MCF 10A (cell line): ENCODE results near the gene STRBP. TPM values are rescaled to one million over a fixed set of nuclear protein-coding genes. Genes with fewer than 3 reads are reported as not detected.
A peak's percentile ranks its signal among the peaks of the same experiment; 100 is the strongest.
"Not testable (repeated sequence)": the region's sequence is repeated elsewhere in the genome, so short reads cannot be mapped to it uniquely, and the experiment has no call there.

Experiments
- BruUV-seq: library from RNA; stranded (reverse); fragments of 400-500 nt; replicated peaks from 2 replicates; lab custom pipeline; 2021; lab: Mats Ljungman, UMichigan
- CTCF ChIA-PET: fragments of 300-600 bp; sonication (Branson Sonifier 250); formaldehyde crosslinking; extraction: SDS; loops from one replicate; lab custom pipeline; 2021; ENCODE audit warnings: antibody characterized with exemption, inconsistent platforms; lab: Yijun Ruan, JAX
- POLR2A ChIA-PET: fragments of 300-600, 350-650 bp; sonication (Branson Sonifier 250); formaldehyde crosslinking; extraction: SDS; loops from one replicate; lab custom pipeline; 2020; ENCODE audit warnings: antibody characterized with exemption, inconsistent platforms; lab: Yijun Ruan, JAX
- DNase-seq: peaks from one replicate; pipeline ENCODE4 v3.0.0-alpha.2; 2018; ENCODE audit not compliant: unreplicated experiment
- H3K27ac Mint-ChIP-seq: one replicate; pipeline ENCODE4 v1.8.0; 2022; ENCODE audit warnings: mild to moderate bottlenecking, low read depth, mixed read lengths; ENCODE audit not compliant: unreplicated experiment
- H3K27me3 Mint-ChIP-seq: one replicate; pipeline ENCODE4 v1.8.0; 2022; ENCODE audit warnings: mixed read lengths; ENCODE audit not compliant: insufficient read depth, unreplicated experiment
- H3K36me3 Mint-ChIP-seq: one replicate; pipeline ENCODE4 v1.8.0; 2022; ENCODE audit warnings: mild to moderate bottlenecking, moderate library complexity, mixed read lengths; ENCODE audit not compliant: insufficient read depth, unreplicated experiment
- H3K4me1 Mint-ChIP-seq: one replicate; pipeline ENCODE4 v1.8.0; 2022; ENCODE audit warnings: mixed read lengths; ENCODE audit not compliant: insufficient read depth, unreplicated experiment
- H3K4me3 Mint-ChIP-seq: one replicate; pipeline ENCODE4 v1.8.0; 2022; ENCODE audit warnings: mild to moderate bottlenecking, moderate library complexity, mixed read lengths; ENCODE audit not compliant: unreplicated experiment
- H3K9me3 Mint-ChIP-seq: one replicate; pipeline ENCODE4 v1.8.0; 2022; ENCODE audit warnings: mixed read lengths; ENCODE audit not compliant: unreplicated experiment
- intact Hi-C: fragments of 100-400 bp; cut with micrococcal nuclease; formaldehyde crosslinking; loops from 2 replicates; pipeline ENCODE4 v1.14.1; 2022
- total RNA-seq: library from RNA; stranded (reverse); gene quantifications from 2 replicates; pipeline ENCODE4 v1.2.3, GENCODE V29; 2022
- TF ChIP-seq, protein P1 (sequence below): fragments of 200-600 bp; IDR thresholded peaks from one replicate; pipeline ENCODE4 v1.8.0; 2022; ENCODE audit warnings: antibody characterized with exemption, mild to moderate bottlenecking; ENCODE audit not compliant: unreplicated experiment

Gene STRBP
- total RNA-seq, 1 experiment from 2014 or later, result 9.4 TPM

- Mint-ChIP-seq H3K4me1 (no peaks in the 10 kb centered on the region), H3K9me3 (no peaks in the 10 kb centered on the region), H3K36me3 (no peaks in the 10 kb centered on the region), H3K27ac (no peak overlapping the region), H3K27me3 (peaks cover 11% of the 10 kb centered on the region), H3K4me3 (no peak overlapping the region)
- TF ChIP-seq, protein P1, sequence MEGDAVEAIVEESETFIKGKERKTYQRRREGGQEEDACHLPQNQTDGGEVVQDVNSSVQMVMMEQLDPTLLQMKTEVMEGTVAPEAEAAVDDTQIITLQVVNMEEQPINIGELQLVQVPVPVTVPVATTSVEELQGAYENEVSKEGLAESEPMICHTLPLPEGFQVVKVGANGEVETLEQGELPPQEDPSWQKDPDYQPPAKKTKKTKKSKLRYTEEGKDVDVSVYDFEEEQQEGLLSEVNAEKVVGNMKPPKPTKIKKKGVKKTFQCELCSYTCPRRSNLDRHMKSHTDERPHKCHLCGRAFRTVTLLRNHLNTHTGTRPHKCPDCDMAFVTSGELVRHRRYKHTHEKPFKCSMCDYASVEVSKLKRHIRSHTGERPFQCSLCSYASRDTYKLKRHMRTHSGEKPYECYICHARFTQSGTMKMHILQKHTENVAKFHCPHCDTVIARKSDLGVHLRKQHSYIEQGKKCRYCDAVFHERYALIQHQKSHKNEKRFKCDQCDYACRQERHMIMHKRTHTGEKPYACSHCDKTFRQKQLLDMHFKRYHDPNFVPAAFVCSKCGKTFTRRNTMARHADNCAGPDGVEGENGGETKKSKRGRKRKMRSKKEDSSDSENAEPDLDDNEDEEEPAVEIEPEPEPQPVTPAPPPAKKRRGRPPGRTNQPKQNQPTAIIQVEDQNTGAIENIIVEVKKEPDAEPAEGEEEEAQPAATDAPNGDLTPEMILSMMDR, result no peak
- intact Hi-C loops, result no loop called here
- ChIA-PET POLR2A (no interaction called here), CTCF (no interaction called here)
- peak; percentile 36 for DNase-seq
- BruUV-seq, result no TSS peak
Measured at GRCh38 chr9:123309611-123310010, 41.2 kb upstream of the STRBP start.

- H3K27ac Mint-ChIP-seq, result no peak overlapping the region
- no peaks in the 10 kb centered on the region for H3K9me3 Mint-ChIP-seq
- no peaks in the 10 kb centered on the region for H3K36me3 Mint-ChIP-seq
- intact Hi-C loops, result no loop called here
- TF ChIP-seq, protein P1, result no peak
- H3K4me1 Mint-ChIP-seq, result no peaks in the 10 kb centered on the region
- BruUV-seq, result no TSS peak
- ChIA-PET POLR2A (no interaction called here), CTCF (interaction anchor here (0.8 kb wide), 1 partner anchor 77 kb away, joined by 3 read pairs; no protein-coding TSS in a partner anchor)
- DNase-seq, result no peak
- H3K27me3 Mint-ChIP-seq, result no peaks in the 10 kb centered on the region
- no peak overlapping the region for H3K4me3 Mint-ChIP-seq
Measured at GRCh38 chr9:123305879-123306278, 37.5 kb upstream of the STRBP start.

GRCh38 chr9:123304340-123304691, 35.9 kb upstream of the STRBP start:
- Mint-ChIP-seq H3K27ac (no peak overlapping the region), H3K27me3 (no peaks in the 10 kb centered on the region), H3K4me1 (no peaks in the 10 kb centered on the region), H3K36me3 (no peaks in the 10 kb centered on the region), H3K4me3 (no peak overlapping the region), H3K9me3 (no peaks in the 10 kb centered on the region)
- BruUV-seq, result no TSS peak
- no peak for DNase-seq
- intact Hi-C loops, result no loop called here
- TF ChIP-seq, protein P1, result no peak
- CTCF ChIA-PET, result no interaction called here
- POLR2A ChIA-PET, result no interaction called here

DNA sequence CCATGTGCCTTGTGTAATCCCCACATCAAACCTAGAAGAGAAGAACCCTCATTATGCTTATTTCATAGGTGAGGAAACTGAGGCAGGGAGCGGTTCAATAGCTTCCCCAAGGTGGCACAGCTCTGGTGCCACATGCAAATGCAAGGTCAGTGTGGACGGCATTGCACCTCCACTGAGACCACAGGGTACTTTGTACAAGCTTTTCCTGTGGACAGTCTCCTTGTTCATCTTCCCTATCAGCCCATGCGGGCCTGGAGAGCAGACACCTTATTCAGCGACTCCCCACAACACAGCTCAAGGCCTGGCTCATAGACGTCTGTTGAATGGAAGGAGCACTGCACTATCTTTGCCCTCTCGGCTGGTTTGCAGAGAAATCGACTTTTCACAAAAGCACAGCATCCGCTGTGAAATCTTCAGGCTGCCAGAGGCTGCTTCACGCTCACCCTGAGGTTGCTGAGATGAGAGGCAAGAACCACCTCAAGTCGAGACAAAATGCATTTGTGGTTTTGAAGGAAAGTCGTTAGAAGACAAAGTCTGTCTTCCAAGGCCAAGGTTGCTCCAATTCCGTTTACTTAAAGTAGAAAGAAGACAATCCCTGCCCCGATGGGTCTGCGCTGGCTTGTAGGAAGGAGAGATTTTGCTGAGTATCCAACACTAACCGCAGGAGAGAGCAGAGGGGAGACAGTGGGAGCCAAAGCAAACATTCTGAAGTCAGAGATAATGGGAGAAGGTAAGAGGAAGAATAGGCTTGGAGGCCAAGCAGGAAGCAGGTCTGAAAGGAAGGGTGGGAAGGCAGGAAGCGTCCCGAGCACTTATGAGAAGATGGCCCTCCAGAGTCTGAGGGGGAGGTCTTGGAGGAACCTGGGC, 34.2 kb upstream of the STRBP start:
- no peak overlapping the region for H3K27ac Mint-ChIP-seq

GRCh38 chr9:123301936-123302335, 33.5 kb upstream of the STRBP start:
- ChIA-PET POLR2A (interaction anchor here (1.2 kb wide), 1 partner anchor 13 kb away, joined by 3 read pairs; no protein-coding TSS in a partner anchor), CTCF (interaction anchor here (0.6 kb wide), 1 partner anchor 309 kb away, joined by 3 read pairs; no protein-coding TSS in a partner anchor)
- H3K9me3 Mint-ChIP-seq, H3K36me3 Mint-ChIP-seq, H3K27me3 Mint-ChIP-seq, DNase-seq, H3K4me1 Mint-ChIP-seq, H3K4me3 Mint-ChIP-seq, intact Hi-C loops, BruUV-seq, H3K27ac Mint-ChIP-seq: not testable (repeated sequence)

More for the DNA sequence above, 34.2 kb upstream of the STRBP start:
- no TSS peak for BruUV-seq
- no peak for DNase-seq
- H3K36me3 Mint-ChIP-seq, result no peaks in the 10 kb centered on the region
- H3K4me1 Mint-ChIP-seq, result no peaks in the 10 kb centered on the region
- H3K4me3 Mint-ChIP-seq, result no peak overlapping the region
- intact Hi-C loops, result no loop called here
- ChIA-PET POLR2A (interaction anchor here (1.2 kb wide), 1 partner anchor 13 kb away, joined by 3 read pairs; no protein-coding TSS in a partner anchor), CTCF (interaction anchor here (0.6 kb wide), 1 partner anchor 309 kb away, joined by 3 read pairs; no protein-coding TSS in a partner anchor)
- TF ChIP-seq, protein P1, result no peak
- H3K27me3 Mint-ChIP-seq, result no peaks in the 10 kb centered on the region
- no peaks in the 10 kb centered on the region for H3K9me3 Mint-ChIP-seq
